ENCODE data around the gene TUSC2. TPM values are rescaled to one million over a fixed set of nuclear protein-coding genes. Genes with fewer than 3 reads are reported as not detected.

TUSC2 gene
- total RNA-seq, 2 donors from 2014 or later = 12.6 to 19.4 TPM

DNA sequence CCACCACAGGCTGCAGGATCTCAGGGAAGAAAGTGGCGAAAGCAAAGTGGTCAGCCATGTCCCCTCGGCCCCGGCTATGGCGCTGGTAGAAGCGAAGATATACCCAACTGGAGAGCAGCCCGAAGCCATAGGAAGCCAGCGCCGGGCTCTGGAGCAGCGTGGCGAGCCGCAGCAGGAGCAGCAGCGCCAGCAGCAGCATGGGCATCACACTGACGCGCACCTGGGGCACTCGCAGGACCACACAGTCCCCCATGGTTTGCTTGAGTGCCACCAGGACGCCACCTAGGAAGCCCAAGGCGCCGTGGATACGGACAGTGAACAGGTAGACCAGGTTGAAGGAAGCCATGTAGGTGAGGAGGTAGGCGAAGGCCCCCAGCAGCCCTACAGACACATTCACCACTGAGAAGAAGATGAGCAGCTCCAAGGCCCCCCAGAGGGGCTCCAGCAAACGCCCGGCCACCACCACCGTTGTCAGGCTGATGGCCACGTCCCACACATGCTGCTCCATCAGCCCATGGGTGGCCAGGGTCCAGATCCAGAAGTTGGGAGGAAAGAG is 30.4 kb upstream of the TUSC2 start:
- peak overlapping the region; percentile 94 for H3K4me3 ChIP-seq
- H3K9me3 ChIP-seq = no peaks in the 10 kb centered on the region
- TF ChIP-seq, protein P1, sequence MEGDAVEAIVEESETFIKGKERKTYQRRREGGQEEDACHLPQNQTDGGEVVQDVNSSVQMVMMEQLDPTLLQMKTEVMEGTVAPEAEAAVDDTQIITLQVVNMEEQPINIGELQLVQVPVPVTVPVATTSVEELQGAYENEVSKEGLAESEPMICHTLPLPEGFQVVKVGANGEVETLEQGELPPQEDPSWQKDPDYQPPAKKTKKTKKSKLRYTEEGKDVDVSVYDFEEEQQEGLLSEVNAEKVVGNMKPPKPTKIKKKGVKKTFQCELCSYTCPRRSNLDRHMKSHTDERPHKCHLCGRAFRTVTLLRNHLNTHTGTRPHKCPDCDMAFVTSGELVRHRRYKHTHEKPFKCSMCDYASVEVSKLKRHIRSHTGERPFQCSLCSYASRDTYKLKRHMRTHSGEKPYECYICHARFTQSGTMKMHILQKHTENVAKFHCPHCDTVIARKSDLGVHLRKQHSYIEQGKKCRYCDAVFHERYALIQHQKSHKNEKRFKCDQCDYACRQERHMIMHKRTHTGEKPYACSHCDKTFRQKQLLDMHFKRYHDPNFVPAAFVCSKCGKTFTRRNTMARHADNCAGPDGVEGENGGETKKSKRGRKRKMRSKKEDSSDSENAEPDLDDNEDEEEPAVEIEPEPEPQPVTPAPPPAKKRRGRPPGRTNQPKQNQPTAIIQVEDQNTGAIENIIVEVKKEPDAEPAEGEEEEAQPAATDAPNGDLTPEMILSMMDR (IDR thresholded peaks at IDR 0.05) = no peak
- no peak for DNase-seq (ENCODE audit: low spot score)
- peak overlapping the region; percentile 82 to 91 for H3K27ac ChIP-seq
- H3K27me3 ChIP-seq (replicated peaks; ENCODE audit: insufficient read depth) = no peaks in the 10 kb centered on the region
- H3K36me3 ChIP-seq = peaks cover 33% of the 10 kb centered on the region
- no peak for ATAC-seq (ENCODE audit: insufficient number of reproducible peaks, low FRiP score, low read depth)
- peaks cover 32 to 38% of the 10 kb centered on the region in 2 donors for H3K4me1 ChIP-seq (ENCODE audit: control insufficient read depth in 1 of 2, low read depth in 2 of 2)

DNA sequence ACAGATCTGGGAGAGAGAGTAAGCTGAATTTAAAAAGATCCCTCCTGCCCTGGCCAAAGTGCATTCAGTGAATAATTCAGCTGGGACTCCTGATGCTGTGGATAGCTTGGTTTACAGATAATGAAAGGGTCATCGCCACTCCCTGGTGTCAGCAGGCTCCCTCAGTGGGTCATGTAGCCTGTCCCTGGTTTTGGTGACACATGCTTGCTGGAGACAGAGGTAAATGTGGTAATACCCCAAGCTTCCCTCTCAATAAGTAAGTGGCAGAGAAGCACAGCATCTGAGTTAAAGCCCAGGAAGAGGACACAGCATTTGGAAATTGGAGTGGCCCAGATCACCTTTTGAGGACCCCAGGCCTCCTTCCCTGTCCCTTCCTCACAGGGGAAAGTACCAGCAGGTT is 29.5 kb upstream of the TUSC2 start:
- Histone ChIP-seq H3K27ac (peak overlapping the region; percentile 0 to 91), H3K27me3 (replicated peaks; ENCODE audit: insufficient read depth) (no peaks in the 10 kb centered on the region), H3K36me3 (peaks cover 38% of the 10 kb centered on the region), H3K4me1 (ENCODE audit: control insufficient read depth in 1 of 2, low read depth in 2 of 2) (peaks cover 32 to 38% of the 10 kb centered on the region in 2 donors), H3K4me3 (peak overlapping the region; percentile 94), H3K9me3 (no peaks in the 10 kb centered on the region)
- TF ChIP-seq, protein P1 (IDR thresholded peaks at IDR 0.05) = no peak
- DNase-seq (ENCODE audit: low spot score) (no peak), ATAC-seq (ENCODE audit: insufficient number of reproducible peaks, low FRiP score, low read depth) (no peak)

DNA sequence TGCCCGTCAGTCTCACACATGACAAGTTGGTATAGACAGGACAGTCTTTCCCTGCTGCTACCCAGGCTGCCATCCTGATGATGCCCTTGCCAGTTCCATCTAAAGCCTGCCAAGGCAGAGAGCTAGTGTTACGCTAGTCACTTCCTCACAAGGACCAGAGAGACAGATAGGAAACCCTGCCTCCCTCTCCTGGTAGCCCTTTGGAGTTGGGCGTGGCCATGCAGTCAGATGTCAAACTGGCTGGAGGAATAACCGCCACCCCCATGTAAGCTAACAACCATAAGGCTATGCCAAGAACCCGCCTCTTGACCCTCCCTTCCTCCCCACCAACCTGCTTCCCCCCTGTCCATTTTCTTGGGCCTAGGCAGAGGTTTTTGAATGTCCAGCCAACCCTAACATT is 28.5 kb upstream of the TUSC2 start:
- no peaks in the 10 kb centered on the region for H3K9me3 ChIP-seq
- ATAC-seq (ENCODE audit: insufficient number of reproducible peaks, low FRiP score, low read depth) (no peak), DNase-seq (ENCODE audit: low spot score) (no peak)
- peaks cover 38% of the 10 kb centered on the region for H3K36me3 ChIP-seq
- H3K4me3 ChIP-seq = peak overlapping the region; percentile 94
- no peaks in the 10 kb centered on the region for H3K27me3 ChIP-seq (replicated peaks; ENCODE audit: insufficient read depth)
- TF ChIP-seq, protein P1 (IDR thresholded peaks at IDR 0.05) = no peak
- H3K4me1 ChIP-seq (ENCODE audit: control insufficient read depth in 1 of 2, low read depth in 2 of 2) = peaks cover 32 to 44% of the 10 kb centered on the region in 2 donors
- peak overlapping the region; percentile 3 to 34 for H3K27ac ChIP-seq

DNA sequence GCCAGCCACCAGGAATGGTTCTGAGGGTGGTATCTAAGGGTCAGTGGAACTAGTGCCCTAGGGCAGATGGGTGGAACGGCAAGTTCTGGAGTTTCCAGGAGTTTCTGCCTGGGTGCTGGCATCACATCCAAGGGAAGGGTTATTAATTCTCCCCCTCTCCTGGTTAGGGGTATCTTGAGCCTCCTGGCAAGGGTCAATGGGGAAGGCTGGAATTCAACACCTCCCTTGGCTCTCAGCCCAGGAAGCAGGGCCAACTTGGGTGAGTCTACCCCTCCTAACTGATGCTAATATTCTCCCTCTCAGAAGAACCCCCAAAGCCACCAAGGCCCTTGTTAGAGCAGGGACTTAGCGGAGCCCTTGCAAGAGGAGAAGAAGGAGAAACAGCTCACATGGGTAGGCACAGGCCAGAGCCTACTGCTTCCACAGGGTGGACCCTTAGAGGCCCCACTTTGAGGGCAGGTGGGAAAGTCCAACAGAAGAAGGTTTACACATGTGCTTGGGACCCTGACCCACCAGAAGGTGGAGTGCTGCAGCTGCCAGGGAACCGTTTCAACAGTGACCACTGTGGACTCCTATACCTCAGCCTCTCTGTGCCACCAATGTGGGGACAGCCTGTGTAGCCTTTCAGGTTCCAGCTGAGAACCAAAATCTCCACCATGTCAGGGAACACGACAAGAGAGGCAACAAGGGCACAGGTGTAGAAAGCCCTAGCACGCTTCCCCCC is 28.0 kb upstream of the TUSC2 start:
- no peaks in the 10 kb centered on the region for H3K9me3 ChIP-seq
- H3K4me3 ChIP-seq = peak overlapping the region; percentile 94
- TF ChIP-seq, protein P1 (IDR thresholded peaks at IDR 0.05) = no peak
- peak overlapping the region; percentile 3 to 20 for H3K27ac ChIP-seq
- DNase-seq (ENCODE audit: low spot score) = no peak
- H3K36me3 ChIP-seq = peaks cover 38% of the 10 kb centered on the region
- no peaks in the 10 kb centered on the region for H3K27me3 ChIP-seq (replicated peaks; ENCODE audit: insufficient read depth)
- peaks cover 37 to 49% of the 10 kb centered on the region in 2 donors for H3K4me1 ChIP-seq (ENCODE audit: control insufficient read depth in 1 of 2, low read depth in 2 of 2)
- no peak for ATAC-seq (ENCODE audit: insufficient number of reproducible peaks, low FRiP score, low read depth)

DNA sequence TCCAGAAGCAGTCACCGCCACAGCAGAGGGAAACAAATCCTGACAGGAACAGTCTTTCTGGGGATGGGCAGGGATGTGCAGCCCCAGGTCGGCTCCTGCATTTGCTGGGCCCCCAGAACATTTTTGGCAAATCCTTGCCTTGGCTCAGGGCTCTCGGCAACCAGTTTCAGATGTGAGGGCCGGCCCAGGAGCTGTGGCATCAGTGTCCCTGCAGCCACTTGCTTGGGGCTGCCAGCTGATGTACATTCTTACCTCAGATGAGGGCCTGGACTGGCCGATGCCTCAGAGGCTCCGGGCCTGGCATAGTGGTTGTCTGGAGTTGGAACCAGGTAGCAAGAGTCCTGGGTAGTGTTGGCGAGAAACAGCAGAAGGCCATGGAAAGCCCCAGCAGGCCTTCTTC is 26.8 kb upstream of the TUSC2 start:
- no peak overlapping the region for H3K27ac ChIP-seq
- ATAC-seq (ENCODE audit: insufficient number of reproducible peaks, low FRiP score, low read depth) (no peak), DNase-seq (ENCODE audit: low spot score) (no peak)
- H3K36me3 ChIP-seq = peaks cover 38% of the 10 kb centered on the region
- H3K4me1 ChIP-seq (ENCODE audit: control insufficient read depth in 1 of 2, low read depth in 2 of 2) = peaks cover 39 to 56% of the 10 kb centered on the region in 2 donors
- no peaks in the 10 kb centered on the region for H3K9me3 ChIP-seq
- H3K4me3 ChIP-seq = no peak overlapping the region
- no peaks in the 10 kb centered on the region for H3K27me3 ChIP-seq (replicated peaks; ENCODE audit: insufficient read depth)
- TF ChIP-seq, protein P1 (IDR thresholded peaks at IDR 0.05) = no peak

Measured in thoracic aorta (tissue), 2 donors.